ENCODE measurements around the gene CHD2. TPM values are rescaled to one million over a fixed set of nuclear protein-coding genes. Genes with fewer than 3 reads are reported as not detected.
A peak's percentile ranks its signal among the peaks of the same experiment; 100 is the strongest.

CHD2 gene
- total RNA-seq, 4 donors from 2014 or later: 149 to 299 (median 213) TPM

GRCh38 chr15:92896561-92896960, 3.6 kb upstream of the CHD2 start:
- Histone ChIP-seq H3K27me3 (no peaks in the 10 kb centered on the region), H3K4me3 (replicated peaks in 1 of 3) (no peak overlapping the region), H3K9me3 (no peaks in the 10 kb centered on the region), H3K36me3 (peaks cover 21 to 30% of the 10 kb centered on the region in 2 donors), H3K27ac (peak overlapping the region; percentile 23 to 56 (median 31)), H3K4me1 (peaks cover 4 to 19% of the 10 kb centered on the region in 2 donors)
- no peak for DNase-seq
- intact Hi-C loops (cut with DNase I): no loop called here
- TF ChIP-seq CTCF (IDR thresholded peaks at IDR 0.05) (no peak), POLR2A (IDR thresholded peaks at IDR 0.05) (no peak)

GRCh38 chr15:92897620-92898019, 2.5 kb upstream of the CHD2 start:
- intact Hi-C loops (cut with DNase I): no loop called here
- H3K4me3 ChIP-seq (replicated peaks in 1 of 3): no peak overlapping the region
- no peaks in the 10 kb centered on the region for H3K9me3 ChIP-seq
- peak overlapping the region in 1 of 3 donors; percentile 100 for H3K27ac ChIP-seq
- H3K4me1 ChIP-seq: peaks cover 4 to 18% of the 10 kb centered on the region in 2 donors
- no peaks in the 10 kb centered on the region for H3K27me3 ChIP-seq
- H3K36me3 ChIP-seq: peaks cover 13 to 21% of the 10 kb centered on the region in 2 donors
- WGBS, 2 donors: 84 to 88% methylated on average over 1 of the region's 1 CpG
- DNase-seq: no peak
- TF ChIP-seq POLR2A (IDR thresholded peaks at IDR 0.05) (no peak), CTCF (IDR thresholded peaks at IDR 0.05) (no peak)

- Histone ChIP-seq H3K27me3 (no peaks in the 10 kb centered on the region), H3K4me1 (peaks cover 4 to 18% of the 10 kb centered on the region in 2 donors), H3K9me3 (no peaks in the 10 kb centered on the region), H3K36me3 (peaks cover 0 to 6% of the 10 kb centered on the region in 2 donors), H3K4me3 (replicated peaks in 1 of 3) (no peak overlapping the region), H3K27ac (peak overlapping the region in 2 of 3 donors; percentile 98 to 100)
- no peak for TF ChIP-seq POLR2A (IDR thresholded peaks at IDR 0.05)
- no peak for TF ChIP-seq CTCF (IDR thresholded peaks at IDR 0.05)
- 96 to 97% methylated on average over 5 of the region's 5 CpGs for WGBS, 2 donors
- DNase-seq: no peak
- intact Hi-C loops (cut with DNase I): no loop called here
Observed at GRCh38 chr15:92898988-92899582, 1.0 kb upstream of the CHD2 start.

GRCh38 chr15:92899601-92899947, 550 bp upstream of the CHD2 start:
- intact Hi-C loops (cut with DNase I): no loop called here
- peak overlapping the region; percentile 98 to 100 (median 98) for H3K27ac ChIP-seq
- TF ChIP-seq POLR2A (IDR thresholded peaks at IDR 0.05): no peak
- peak in 2 of 6 experiments; percentile 16 to 21 for TF ChIP-seq CTCF (IDR thresholded peaks at IDR 0.05)
- no peaks in the 10 kb centered on the region for H3K27me3 ChIP-seq
- peaks cover 0 to under 1% of the 10 kb centered on the region in 2 donors for H3K36me3 ChIP-seq
- H3K4me3 ChIP-seq (replicated peaks in 1 of 3): no peak overlapping the region
- H3K4me1 ChIP-seq: peaks cover 4 to 18% of the 10 kb centered on the region in 2 donors
- H3K9me3 ChIP-seq: no peaks in the 10 kb centered on the region
- 67 to 71% methylated on average over 1 of the region's 1 CpG for WGBS, 2 donors
- DNase-seq: no peak

- DNase-seq: no peak
- 0 to 1% methylated on average over 6 of the region's 6 CpGs for WGBS, 2 donors
- TF ChIP-seq POLR2A (IDR thresholded peaks at IDR 0.05): no peak
- TF ChIP-seq CTCF (IDR thresholded peaks at IDR 0.05): no peak
- intact Hi-C loops (cut with DNase I): no loop called here
- no peaks in the 10 kb centered on the region for H3K36me3 ChIP-seq
- peak overlapping the region; percentile 98 to 100 (median 98) for H3K27ac ChIP-seq
- no peaks in the 10 kb centered on the region for H3K9me3 ChIP-seq
- H3K27me3 ChIP-seq: no peaks in the 10 kb centered on the region
- H3K4me1 ChIP-seq: peaks cover 11 to 26% of the 10 kb centered on the region in 2 donors
- peak overlapping the region; percentile 11 to 43 (median 41) for H3K4me3 ChIP-seq (replicated peaks in 1 of 3)
Observed at GRCh38 chr15:92900731-92901071, 577 bp downstream of the CHD2 start.

All from thyroid gland (tissue), 4 donors.